ENCODE data around the gene BMERB1. TPM values are rescaled to one million over a fixed set of nuclear protein-coding genes. Genes with fewer than 3 reads are reported as not detected.
"Not testable (repeated sequence)": the region's sequence is repeated elsewhere in the genome, so short reads cannot be mapped to it uniquely, and the experiment has no call there.

BMERB1 gene
- total RNA-seq, 1 experiment from 2014 or later: 29.1 TPM

DNA sequence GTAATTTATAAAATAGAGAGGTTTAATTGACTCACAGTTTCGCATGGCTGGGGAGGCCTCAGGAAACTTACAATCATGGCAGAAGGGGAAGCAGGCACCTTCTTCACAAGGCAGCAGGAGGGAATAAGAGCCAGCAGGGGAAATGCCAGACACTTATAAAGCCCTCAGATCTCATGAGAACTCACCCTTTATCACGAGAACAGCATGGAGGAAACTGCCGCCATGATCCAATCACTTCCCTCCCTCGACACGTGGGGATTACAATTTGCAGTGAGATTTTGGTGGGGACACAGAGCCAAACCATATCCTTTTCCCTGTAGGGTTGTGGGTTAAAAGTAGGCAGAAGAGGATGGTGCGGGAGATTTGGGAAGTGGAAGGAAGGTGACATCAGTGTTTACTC, 101.4 kb downstream of the BMERB1 start:
- H3K36me3 ChIP-seq: no peaks in the 10 kb centered on the region
- no peaks in the 10 kb centered on the region for H3K4me1 ChIP-seq (replicated peaks)
- H3K27ac ChIP-seq: no peak overlapping the region
- DNase-seq (ENCODE audit: low read depth in 1 of 2, low spot score in 2 of 2): no peak
- H3K27me3 ChIP-seq (replicated peaks): no peaks in the 10 kb centered on the region
- H3K4me3 ChIP-seq: no peak overlapping the region
- H3K9me3 ChIP-seq (replicated peaks): no peaks in the 10 kb centered on the region

DNA sequence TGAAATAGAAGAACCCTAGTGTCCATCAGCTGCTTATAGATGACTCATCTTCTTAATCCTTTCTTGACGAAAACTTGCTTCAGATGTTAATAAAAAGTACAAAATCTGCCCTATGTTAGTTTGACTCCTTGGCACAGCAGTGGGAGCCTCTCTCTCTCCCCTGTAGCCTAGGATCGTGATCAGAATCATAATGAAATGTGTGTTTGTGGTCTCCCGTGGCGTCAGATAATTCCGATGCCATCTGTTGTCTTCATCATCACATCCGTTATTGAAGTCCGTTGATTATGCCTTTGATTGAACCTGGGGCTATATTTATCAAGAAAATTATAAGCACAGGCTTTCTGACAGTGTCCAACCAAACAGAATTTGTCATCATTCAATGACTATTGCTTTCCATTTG, 102.5 kb downstream of the BMERB1 start:
- H3K36me3 ChIP-seq: no peaks in the 10 kb centered on the region
- H3K9me3 ChIP-seq (replicated peaks): no peaks in the 10 kb centered on the region
- no peak overlapping the region for H3K4me3 ChIP-seq
- H3K4me1 ChIP-seq (replicated peaks): no peaks in the 10 kb centered on the region
- H3K27me3 ChIP-seq (replicated peaks): no peaks in the 10 kb centered on the region
- DNase-seq (ENCODE audit: low read depth in 1 of 2, low spot score in 2 of 2): no peak
- H3K27ac ChIP-seq: no peak overlapping the region

DNA sequence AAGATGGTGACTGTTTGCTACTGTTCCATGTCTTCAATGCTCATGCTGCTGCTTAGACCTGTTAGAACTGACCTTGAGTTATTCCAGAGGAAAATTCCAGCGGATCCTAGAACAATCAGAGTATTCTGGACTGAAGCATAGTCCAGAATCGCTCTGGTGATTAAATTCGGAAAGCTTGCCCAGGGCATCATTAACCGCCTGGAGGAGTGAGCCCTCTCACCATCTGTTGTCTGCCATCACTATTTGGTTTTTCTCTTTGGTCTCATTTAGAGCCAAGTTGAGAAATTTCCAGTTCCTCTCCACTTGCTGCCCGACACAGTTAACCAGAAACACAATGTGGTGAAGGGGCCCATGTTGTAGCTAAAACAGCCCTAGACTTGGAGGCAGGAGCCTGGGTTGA, 104.1 kb downstream of the BMERB1 start:
- no peak for DNase-seq (ENCODE audit: low read depth in 1 of 2, low spot score in 2 of 2)
- Histone ChIP-seq H3K27me3 (replicated peaks) (no peaks in the 10 kb centered on the region), H3K4me3 (no peak overlapping the region), H3K36me3 (no peaks in the 10 kb centered on the region), H3K27ac (no peak overlapping the region), H3K9me3 (replicated peaks) (no peaks in the 10 kb centered on the region), H3K4me1 (replicated peaks) (no peaks in the 10 kb centered on the region)

DNA sequence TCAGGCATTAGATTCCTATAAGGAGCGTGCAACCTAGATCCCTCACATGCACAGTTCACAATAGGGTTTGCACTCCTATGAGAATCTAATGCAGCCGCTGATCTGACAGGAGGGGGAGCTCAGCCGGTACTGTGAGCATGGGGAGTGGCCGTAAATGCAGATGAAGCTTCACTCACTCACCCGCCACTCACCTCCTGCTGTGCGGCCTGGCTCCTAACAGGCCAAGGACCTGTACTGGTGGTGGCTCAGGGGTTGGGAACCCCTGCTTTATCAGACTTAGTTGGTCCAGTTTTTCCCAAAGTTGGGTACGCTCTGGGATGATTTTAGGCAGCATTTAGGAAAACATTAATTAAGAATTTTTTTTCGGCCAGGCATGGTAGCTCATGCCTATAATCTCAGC, 104.8 kb downstream of the BMERB1 start:
- no peak for DNase-seq (ENCODE audit: low read depth in 1 of 2, low spot score in 2 of 2)
- Histone ChIP-seq H3K4me3 (no peak overlapping the region), H3K36me3 (no peaks in the 10 kb centered on the region), H3K4me1 (replicated peaks) (no peaks in the 10 kb centered on the region), H3K9me3 (replicated peaks) (no peaks in the 10 kb centered on the region), H3K27ac (no peak overlapping the region), H3K27me3 (replicated peaks) (no peaks in the 10 kb centered on the region)

DNA sequence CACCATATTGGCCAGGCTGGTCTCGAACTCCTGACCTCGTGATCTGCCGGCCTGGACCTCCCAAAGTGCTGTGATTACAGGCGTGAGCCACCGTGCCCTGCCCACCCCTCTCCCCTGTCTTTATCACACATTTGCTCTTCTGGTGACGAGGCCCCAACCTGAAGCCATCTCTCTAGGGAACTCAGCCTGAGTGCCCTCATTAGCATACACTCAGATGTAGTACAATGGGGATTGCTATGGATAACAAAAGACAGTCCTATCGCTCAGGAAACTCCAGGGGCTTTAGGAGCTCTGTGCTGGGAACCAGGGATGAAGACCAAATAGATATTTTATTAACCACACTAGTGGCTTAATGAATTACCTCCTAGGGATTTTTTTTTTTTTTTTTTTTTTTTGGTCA, 107.9 kb downstream of the BMERB1 start:
- DNase-seq (ENCODE audit: low read depth in 1 of 2, low spot score in 2 of 2): no peak
- H3K4me3 ChIP-seq: no peak overlapping the region
- no peaks in the 10 kb centered on the region for H3K36me3 ChIP-seq
- no peak overlapping the region for H3K27ac ChIP-seq
- no peaks in the 10 kb centered on the region for H3K9me3 ChIP-seq (replicated peaks)
- H3K4me1 ChIP-seq (replicated peaks): no peaks in the 10 kb centered on the region
- no peaks in the 10 kb centered on the region for H3K27me3 ChIP-seq (replicated peaks)

DNA sequence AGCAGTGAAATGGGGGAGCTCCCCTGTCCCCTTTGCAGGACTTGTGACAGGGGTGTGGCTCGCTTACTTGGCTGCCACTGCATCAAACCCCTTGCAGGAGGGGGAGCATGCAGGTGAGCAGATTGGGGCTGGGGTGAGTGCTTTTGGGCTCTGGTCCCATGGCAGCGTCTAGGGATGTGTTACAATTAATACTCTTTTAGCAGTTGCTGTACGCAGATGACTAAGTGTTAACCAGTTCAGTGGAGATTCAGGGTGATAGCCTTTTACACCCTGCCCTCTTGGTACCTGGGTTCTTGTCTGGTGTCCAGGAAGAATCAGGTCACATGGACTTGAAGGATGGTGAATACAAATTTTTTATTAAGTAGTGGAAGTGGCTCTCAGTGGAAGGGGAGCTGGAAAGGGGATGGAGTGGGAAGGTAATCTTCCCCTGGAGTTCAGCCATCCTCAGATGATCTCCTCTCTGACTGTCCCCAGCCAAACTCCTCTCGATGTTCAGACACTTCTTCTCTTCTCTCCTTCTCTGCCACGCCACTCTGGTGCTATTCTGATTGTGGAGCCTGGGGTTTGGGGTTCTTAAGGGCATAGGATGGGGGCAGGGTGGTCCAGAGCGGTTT, 108.5 kb downstream of the BMERB1 start:
- no peaks in the 10 kb centered on the region for H3K9me3 ChIP-seq (replicated peaks)
- no peak overlapping the region for H3K27ac ChIP-seq
- H3K4me3 ChIP-seq: no peak overlapping the region
- no peaks in the 10 kb centered on the region for H3K4me1 ChIP-seq (replicated peaks)
- no peaks in the 10 kb centered on the region for H3K36me3 ChIP-seq
- DNase-seq (ENCODE audit: low read depth in 1 of 2, low spot score in 2 of 2): no peak
- no peaks in the 10 kb centered on the region for H3K27me3 ChIP-seq (replicated peaks)

DNA sequence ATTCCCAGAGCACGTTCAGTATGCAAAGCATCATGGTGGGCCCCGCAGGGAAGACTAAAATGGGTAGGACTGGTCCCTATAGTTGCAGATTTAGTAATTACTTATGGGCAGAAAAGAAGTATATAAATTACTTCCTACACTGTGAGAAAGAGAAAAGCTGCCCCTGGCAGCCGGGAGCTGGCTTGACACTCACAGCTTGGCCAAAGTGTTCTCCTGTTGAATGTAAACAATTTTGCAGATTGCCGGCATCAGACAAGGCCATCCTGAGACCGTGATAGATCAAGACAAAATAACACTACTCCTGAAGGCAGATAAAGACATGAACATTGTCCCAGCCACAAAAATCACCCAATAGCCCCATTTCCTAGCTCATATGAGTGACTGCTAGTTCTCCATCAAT, 110.0 kb downstream of the BMERB1 start:
- Histone ChIP-seq H3K27me3 (replicated peaks) (no peaks in the 10 kb centered on the region), H3K4me3 (no peak overlapping the region), H3K27ac (no peak overlapping the region), H3K4me1 (replicated peaks) (no peaks in the 10 kb centered on the region), H3K36me3 (no peaks in the 10 kb centered on the region), H3K9me3 (replicated peaks) (no peaks in the 10 kb centered on the region)
- no peak for DNase-seq (ENCODE audit: low read depth in 1 of 2, low spot score in 2 of 2)

DNA sequence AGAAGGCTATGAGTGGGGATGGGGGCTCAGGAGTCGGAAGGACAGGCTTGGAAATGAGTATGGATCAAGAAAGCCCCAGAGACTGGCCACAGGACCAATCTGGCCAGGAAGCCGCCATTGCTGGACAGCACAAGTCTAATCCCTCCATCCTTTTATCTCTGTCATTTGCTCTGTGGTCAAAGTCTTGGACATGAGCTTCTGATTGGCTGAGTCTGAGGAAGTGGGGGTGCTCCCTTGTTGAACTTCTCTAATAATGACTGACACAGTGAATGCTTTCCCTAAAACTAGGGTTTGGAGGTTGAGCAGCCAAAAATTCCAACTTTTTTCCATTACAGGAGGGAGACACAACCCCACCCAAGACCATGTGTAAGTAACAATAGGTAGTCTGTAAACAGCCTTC, 111.2 kb downstream of the BMERB1 start:
- no peaks in the 10 kb centered on the region for H3K27me3 ChIP-seq (replicated peaks)
- no peaks in the 10 kb centered on the region for H3K4me1 ChIP-seq (replicated peaks)
- no peaks in the 10 kb centered on the region for H3K9me3 ChIP-seq (replicated peaks)
- H3K27ac ChIP-seq: no peak overlapping the region
- no peak for DNase-seq (ENCODE audit: low read depth in 1 of 2, low spot score in 2 of 2)
- H3K4me3 ChIP-seq: no peak overlapping the region
- H3K36me3 ChIP-seq: no peaks in the 10 kb centered on the region

DNA sequence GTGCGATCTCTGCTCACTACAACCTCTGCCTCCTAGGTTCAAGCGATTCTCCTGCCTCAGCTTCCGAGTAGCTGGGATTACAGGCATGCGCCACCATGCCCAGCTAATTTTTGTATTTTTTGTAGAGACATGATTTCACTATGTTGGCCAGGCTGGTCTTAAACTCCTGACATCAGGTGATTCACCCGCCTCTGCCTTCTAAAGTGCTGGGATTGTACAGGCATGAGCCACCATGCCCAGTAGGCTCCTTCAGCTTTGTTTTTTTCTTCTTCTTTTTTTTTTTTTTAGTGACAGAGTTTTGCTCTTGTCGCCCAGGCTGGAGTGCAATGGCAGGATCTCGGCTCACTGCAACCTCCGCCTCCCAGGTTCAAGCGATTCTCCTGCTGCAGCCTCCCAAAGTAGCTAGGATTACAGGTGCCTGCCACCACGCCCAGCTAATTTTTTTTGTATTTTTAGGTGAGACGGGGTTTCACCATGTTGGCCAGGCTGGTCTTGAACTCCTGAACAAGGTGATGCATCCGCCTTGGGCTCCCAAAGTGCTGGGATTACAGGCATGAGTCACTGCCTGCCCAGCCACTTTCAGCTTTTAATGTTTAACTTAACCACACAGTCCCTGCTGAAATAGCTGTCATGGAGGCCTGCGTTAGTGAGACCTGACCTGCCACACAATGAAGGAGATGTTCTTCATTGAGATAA, 112.8 kb downstream of the BMERB1 start:
- not testable (repeated sequence) for DNase-seq (ENCODE audit: low read depth in 1 of 2, low spot score in 2 of 2); H3K27ac ChIP-seq; H3K27me3 ChIP-seq (replicated peaks); H3K36me3 ChIP-seq; H3K4me1 ChIP-seq (replicated peaks); H3K4me3 ChIP-seq; H3K9me3 ChIP-seq (replicated peaks)

DNA sequence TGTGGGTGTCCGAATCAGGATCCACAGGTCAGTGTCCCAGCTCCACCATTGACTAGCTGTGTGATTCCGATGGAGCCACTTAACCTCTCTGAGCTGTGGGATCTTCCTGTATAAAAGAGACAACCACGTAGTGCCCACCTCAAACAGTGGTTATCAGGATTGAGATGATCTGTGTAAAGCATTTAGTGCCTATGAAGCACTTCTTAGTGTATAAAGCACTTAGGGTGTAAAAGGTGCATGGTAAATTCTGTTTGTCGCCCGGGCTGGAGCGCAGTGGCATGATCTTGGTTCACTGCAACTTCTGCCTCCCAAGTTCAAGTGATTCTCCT, 113.3 kb downstream of the BMERB1 start:
- Histone ChIP-seq H3K4me3 (no peak overlapping the region), H3K27me3 (replicated peaks) (no peaks in the 10 kb centered on the region), H3K27ac (no peak overlapping the region), H3K4me1 (replicated peaks) (no peaks in the 10 kb centered on the region), H3K9me3 (replicated peaks) (no peaks in the 10 kb centered on the region), H3K36me3 (no peaks in the 10 kb centered on the region)
- no peak for DNase-seq (ENCODE audit: low read depth in 1 of 2, low spot score in 2 of 2)

DNA sequence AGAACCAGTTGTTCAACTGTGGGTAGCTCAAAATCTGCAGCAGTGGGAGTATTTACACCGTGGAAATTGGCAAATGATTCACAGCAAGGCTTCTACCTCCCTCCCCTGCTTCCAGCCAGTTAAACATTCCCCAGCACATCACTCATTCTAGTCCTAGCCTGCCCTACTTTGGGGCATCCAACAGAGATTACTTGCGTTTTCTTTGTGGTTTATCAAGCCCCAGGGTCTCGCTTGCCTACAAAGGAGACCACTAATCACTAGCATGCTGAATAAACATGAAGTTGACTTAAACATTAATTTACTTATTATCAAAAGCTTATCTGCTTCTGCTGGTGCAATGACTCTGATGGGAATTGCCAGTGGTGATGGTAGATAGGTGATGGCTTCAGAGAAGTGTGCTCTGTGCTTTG, 114.1 kb downstream of the BMERB1 start:
- Histone ChIP-seq H3K4me3 (no peak overlapping the region), H3K36me3 (no peaks in the 10 kb centered on the region), H3K27ac (no peak overlapping the region), H3K27me3 (replicated peaks) (no peaks in the 10 kb centered on the region), H3K9me3 (replicated peaks) (no peaks in the 10 kb centered on the region), H3K4me1 (replicated peaks) (no peaks in the 10 kb centered on the region)
- no peak for DNase-seq (ENCODE audit: low read depth in 1 of 2, low spot score in 2 of 2)

DNA sequence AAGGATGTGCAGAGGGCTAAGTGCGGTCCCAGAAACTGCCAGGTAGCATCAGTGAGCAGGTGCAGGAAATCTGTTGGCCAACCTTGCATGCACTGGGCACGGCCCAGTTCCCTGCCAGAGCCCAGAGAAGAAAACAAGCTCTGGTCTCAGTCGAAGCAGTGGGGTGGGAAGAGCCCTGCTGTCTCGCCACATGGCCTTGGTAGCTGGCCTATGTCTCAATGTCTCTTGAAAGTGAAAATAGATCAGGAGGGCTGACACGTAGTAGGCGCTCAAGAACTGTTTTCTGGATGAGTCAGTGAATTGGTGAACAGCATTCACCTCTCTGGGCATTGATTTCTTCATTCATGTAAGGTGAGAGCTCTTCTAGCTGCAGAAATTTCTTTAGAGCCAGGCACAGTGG, 118.1 kb downstream of the BMERB1 start:
- Histone ChIP-seq H3K4me3 (no peak overlapping the region), H3K9me3 (replicated peaks) (no peaks in the 10 kb centered on the region), H3K27ac (no peak overlapping the region), H3K27me3 (replicated peaks) (no peaks in the 10 kb centered on the region), H3K4me1 (replicated peaks) (no peaks in the 10 kb centered on the region), H3K36me3 (no peaks in the 10 kb centered on the region)
- DNase-seq (ENCODE audit: low read depth in 1 of 2, low spot score in 2 of 2): no peak

DNA sequence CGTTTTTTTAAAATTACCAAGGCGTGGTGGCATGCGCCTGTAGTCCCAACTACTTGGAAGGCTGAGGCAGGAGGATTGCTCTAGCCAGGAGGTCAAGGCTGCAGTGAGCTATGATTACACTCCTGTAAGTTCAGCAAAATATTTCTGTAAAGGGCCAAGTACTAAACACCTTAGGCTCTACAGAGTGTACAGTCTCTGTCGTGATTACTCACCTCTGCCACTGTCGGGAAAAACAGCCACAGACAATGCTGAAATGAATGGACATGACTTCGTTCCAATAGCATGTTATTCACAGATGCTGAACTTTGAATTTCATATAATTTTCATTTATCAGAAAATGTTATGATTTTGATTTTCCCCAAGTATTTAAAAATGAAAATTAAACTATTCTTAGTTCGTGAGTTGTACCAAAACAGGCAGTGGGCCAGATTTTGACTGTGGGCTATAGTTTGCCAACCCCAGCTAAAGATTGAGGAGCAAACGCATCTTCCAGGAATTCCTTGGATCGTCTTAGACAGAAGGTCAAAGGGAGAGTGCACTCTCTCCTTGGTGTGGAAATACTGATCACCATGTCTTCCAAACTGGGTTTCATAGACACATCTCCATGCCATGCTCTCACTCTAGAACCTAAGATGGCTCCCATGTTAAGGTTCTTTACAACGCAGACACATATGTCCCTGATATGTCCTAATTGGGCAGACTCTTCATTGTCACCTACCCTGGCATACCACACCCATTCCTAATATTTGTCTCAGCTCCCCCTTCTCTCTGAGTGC, 119.1 kb downstream of the BMERB1 start:
- DNase-seq (ENCODE audit: low read depth in 1 of 2, low spot score in 2 of 2): no peak
- Histone ChIP-seq H3K27me3 (replicated peaks) (no peaks in the 10 kb centered on the region), H3K36me3 (no peaks in the 10 kb centered on the region), H3K4me3 (no peak overlapping the region), H3K4me1 (replicated peaks) (no peaks in the 10 kb centered on the region), H3K9me3 (replicated peaks) (no peaks in the 10 kb centered on the region), H3K27ac (no peak overlapping the region)

DNA sequence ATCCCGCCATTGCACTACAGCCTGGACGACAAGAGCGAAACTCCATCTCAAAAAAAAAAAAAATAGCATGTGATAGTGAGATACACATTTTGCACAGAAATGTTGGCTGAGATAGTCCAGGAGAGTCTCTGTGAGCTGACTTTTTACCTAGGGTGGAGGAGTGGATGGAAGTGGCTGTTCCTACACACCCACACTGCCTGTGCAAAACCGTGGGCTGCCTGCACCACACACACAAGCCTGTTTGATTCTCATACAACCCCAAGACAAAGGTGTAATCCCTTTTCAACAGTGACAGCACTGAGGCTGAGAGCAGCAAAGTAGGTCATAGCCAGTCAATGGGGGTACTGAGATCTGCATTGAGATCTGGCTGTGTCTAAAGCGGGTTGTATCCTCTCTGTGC, 121.7 kb downstream of the BMERB1 start:
- Histone ChIP-seq H3K4me1 (replicated peaks) (no peaks in the 10 kb centered on the region), H3K36me3 (no peaks in the 10 kb centered on the region), H3K9me3 (replicated peaks) (no peaks in the 10 kb centered on the region), H3K27me3 (replicated peaks) (no peaks in the 10 kb centered on the region), H3K4me3 (no peak overlapping the region), H3K27ac (no peak overlapping the region)
- DNase-seq (ENCODE audit: low read depth in 1 of 2, low spot score in 2 of 2): no peak

All from SJSA1 (cell line).